Nephron progenitor cell (in vitro differentiated cells): ENCODE data around the gene TRIM62.

Experiments used
- DNase-seq: peaks from one replicate; pipeline ENCODE4 v3.0.0; 2021
- H3K27ac Mint-ChIP-seq: 2 replicates; pipeline ENCODE4 v1.8.0; 2021; ENCODE audit warnings: mild to moderate bottlenecking, moderate library complexity, mixed read lengths
- H3K27me3 Mint-ChIP-seq: 2 replicates; pipeline ENCODE4 v1.8.0; 2021; ENCODE audit warnings: mild to moderate bottlenecking, low read depth, mixed read lengths; ENCODE audit not compliant: poor library complexity
- H3K36me3 Mint-ChIP-seq: 2 replicates; pipeline ENCODE4 v1.8.0; 2021; ENCODE audit warnings: low read depth, mixed read lengths
- H3K4me1 Mint-ChIP-seq: 2 replicates; pipeline ENCODE4 v1.8.0; 2021; ENCODE audit warnings: mixed read lengths
- H3K4me3 Mint-ChIP-seq: 2 replicates; pipeline ENCODE4 v1.8.0; 2021; ENCODE audit warnings: mild to moderate bottlenecking, moderate library complexity, mixed read lengths
- H3K9me3 Mint-ChIP-seq: 2 replicates; pipeline ENCODE4 v1.8.0; 2021; ENCODE audit warnings: mild to moderate bottlenecking, moderate library complexity, mixed read lengths
- TF ChIP-seq, protein P1 (sequence below): fragments of 200-600 bp; sonication (generic); IDR thresholded peaks from 2 replicates; pipeline ENCODE4 v1.5.0; 2021; ENCODE audit warnings: antibody characterized with exemption

The TRIM62 gene

DNA sequence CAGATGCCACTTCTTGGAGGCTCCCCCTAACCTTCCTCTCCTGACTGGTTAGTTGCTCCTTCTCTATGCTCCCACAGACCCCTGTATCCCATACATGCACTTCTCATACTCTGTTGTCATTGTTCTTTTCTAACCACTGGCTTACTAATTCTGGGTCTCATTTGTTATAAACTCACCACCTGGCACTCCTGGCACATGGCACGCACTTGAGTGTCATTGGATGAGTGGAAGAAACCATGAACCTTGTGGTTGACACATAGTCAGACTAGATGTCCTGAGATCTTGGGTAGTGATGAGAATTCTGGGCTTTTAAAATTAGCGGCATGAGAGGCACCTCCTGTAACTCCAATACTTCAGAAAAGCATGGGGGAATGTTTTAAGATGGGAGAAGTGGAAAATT is 49.3 kb downstream of the TRIM62 start:
- Mint-ChIP-seq H3K36me3 (no peaks in the 10 kb centered on the region), H3K4me1 (peaks cover 7% of the 10 kb centered on the region), H3K27me3 (peaks cover 14% of the 10 kb centered on the region), H3K4me3 (no peak overlapping the region), H3K9me3 (no peaks in the 10 kb centered on the region), H3K27ac (no peak overlapping the region)
- TF ChIP-seq, protein P1, sequence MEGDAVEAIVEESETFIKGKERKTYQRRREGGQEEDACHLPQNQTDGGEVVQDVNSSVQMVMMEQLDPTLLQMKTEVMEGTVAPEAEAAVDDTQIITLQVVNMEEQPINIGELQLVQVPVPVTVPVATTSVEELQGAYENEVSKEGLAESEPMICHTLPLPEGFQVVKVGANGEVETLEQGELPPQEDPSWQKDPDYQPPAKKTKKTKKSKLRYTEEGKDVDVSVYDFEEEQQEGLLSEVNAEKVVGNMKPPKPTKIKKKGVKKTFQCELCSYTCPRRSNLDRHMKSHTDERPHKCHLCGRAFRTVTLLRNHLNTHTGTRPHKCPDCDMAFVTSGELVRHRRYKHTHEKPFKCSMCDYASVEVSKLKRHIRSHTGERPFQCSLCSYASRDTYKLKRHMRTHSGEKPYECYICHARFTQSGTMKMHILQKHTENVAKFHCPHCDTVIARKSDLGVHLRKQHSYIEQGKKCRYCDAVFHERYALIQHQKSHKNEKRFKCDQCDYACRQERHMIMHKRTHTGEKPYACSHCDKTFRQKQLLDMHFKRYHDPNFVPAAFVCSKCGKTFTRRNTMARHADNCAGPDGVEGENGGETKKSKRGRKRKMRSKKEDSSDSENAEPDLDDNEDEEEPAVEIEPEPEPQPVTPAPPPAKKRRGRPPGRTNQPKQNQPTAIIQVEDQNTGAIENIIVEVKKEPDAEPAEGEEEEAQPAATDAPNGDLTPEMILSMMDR, result no peak
- no peak for DNase-seq

DNA sequence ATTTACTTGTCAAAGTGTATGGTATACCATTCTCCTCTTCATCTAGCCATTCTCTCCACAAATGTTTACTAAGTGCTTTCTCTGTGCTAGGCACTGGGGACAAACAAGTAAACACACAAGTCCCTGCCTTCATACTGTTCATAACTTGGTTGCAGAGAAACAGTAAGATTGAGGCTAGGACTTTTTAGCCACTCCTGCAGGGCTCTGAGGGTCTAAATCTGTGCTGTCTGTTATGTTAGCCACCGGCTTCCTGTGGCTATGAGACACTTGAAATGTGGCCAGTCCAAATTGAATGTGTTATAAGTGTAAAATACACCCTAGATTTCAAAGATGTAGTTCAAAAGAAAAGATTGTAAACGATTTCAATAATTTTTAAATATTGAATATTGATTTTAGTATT is 50.7 kb downstream of the TRIM62 start:
- Mint-ChIP-seq H3K4me1 (peaks cover 14% of the 10 kb centered on the region), H3K27ac (no peak overlapping the region), H3K4me3 (no peak overlapping the region), H3K27me3 (peaks cover 17% of the 10 kb centered on the region), H3K9me3 (peaks cover 7% of the 10 kb centered on the region), H3K36me3 (peaks cover 2% of the 10 kb centered on the region)
- no peak for DNase-seq
- TF ChIP-seq, protein P1, result no peak

DNA sequence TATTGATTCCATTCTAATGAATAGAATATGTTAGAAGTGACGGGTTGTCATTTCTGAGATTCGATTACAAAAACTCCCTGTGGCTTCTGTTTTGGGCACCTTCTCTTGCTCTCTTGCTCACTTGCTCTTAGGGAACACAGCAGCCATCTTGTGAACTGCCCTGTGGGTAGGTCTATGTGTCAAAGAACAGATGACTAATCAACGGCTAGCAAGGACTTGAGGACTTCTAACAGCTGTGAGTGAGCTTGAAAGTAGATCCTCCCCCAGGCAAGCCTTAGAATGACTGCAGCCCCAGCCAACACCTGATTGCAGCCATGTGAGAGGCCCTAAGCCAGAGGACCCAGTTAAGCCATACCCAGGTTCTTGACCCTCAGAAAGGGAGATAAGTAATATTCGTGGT is 51.5 kb downstream of the TRIM62 start:
- H3K27ac Mint-ChIP-seq, result no peak overlapping the region
- H3K4me3 Mint-ChIP-seq, result no peak overlapping the region
- peaks cover 11% of the 10 kb centered on the region for H3K36me3 Mint-ChIP-seq
- peaks cover 14% of the 10 kb centered on the region for H3K27me3 Mint-ChIP-seq
- H3K4me1 Mint-ChIP-seq, result peaks cover 16% of the 10 kb centered on the region
- peaks cover 11% of the 10 kb centered on the region for H3K9me3 Mint-ChIP-seq
- DNase-seq, result no peak
- TF ChIP-seq, protein P1, result no peak

DNA sequence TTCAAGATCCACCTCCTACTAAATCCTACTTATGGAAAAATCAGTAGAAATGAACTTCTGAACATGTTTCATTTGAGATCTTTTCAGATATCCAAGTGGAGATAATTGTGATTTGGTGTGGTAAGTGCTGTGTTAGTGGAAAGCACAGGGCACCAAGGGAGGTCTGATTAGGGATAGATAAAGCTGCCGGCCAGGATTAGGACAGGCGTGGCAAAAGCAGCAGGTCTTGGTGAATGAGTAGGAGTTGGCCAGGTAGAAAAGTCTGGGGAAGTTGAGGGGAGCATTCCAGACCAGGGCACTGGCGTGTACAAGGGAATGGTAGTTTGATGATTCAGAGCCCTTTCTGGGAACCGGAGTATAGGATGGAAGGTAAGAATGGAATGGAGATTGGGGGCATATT is 53.1 kb downstream of the TRIM62 start:
- Mint-ChIP-seq H3K9me3 (peaks cover 13% of the 10 kb centered on the region), H3K4me1 (peaks cover 16% of the 10 kb centered on the region), H3K27ac (no peak overlapping the region), H3K36me3 (peaks cover 14% of the 10 kb centered on the region), H3K27me3 (peaks cover 7% of the 10 kb centered on the region), H3K4me3 (no peak overlapping the region)
- DNase-seq, result no peak
- TF ChIP-seq, protein P1, result no peak

DNA sequence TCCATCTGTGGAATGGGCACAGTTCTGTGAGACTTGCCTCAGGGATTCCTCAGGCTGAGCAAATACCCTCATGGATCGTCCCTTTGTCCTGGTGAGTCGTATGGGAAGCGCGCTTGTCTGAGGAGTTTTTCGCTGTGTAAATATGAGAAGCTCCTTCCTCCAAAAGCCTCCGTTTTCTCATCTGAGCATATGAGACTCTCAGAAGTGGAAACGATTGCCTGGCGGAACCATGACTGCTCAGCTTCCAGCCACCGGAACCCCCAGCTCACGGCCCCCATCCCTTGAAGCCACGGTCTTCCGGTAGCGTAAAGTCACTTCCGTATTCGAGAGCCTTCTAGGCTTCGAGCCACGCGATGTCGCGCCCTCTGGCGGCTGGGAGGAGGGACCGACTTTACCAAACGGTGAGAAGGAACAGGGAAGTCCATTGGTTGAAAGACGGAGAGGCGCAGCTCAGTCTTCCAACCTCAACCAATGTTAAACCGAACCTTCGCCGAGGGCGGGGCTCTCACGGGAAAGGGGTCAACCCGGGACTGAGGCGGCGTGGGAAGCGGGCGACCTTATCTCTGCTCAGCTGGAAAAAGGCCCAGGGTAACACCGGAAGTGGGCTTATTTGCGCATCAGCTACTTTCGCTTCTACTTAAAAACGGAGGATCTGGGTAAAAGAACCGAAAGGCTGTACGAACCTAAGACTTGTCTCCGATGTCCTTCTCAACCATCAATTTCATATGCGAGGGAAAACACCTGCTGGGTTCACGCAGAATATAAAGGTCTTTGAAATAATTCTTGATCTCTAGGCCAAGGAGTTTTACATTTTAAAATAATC is 54.6 kb downstream of the TRIM62 start:
- Mint-ChIP-seq H3K27me3 (peaks cover 11% of the 10 kb centered on the region), H3K27ac (peak overlapping the region; percentile 83), H3K36me3 (peaks cover 14% of the 10 kb centered on the region), H3K4me1 (peaks cover 25% of the 10 kb centered on the region), H3K9me3 (peaks cover 13% of the 10 kb centered on the region), H3K4me3 (peak overlapping the region; percentile 92)
- TF ChIP-seq, protein P1, result peak; percentile 84
- DNase-seq, result peak; percentile 94
